Ectodermal cell (in vitro differentiated cells): ENCODE results near the gene RTN3.

ENCODE experiments used
- H3K27ac ChIP-seq: 2 replicates; pipeline ENCODE4 v1.7.0; 2013; ENCODE audit warnings: mild to moderate bottlenecking, low read depth, low read length; ENCODE audit not compliant: insufficient read depth, poor library complexity, severe bottlenecking
- H3K27me3 ChIP-seq: 2 replicates; pipeline ENCODE4 v1.7.0; 2013; ENCODE audit warnings: mild to moderate bottlenecking, low read length; ENCODE audit not compliant: insufficient read depth, control insufficient read depth, poor library complexity, severe bottlenecking
- H3K36me3 ChIP-seq: one replicate; pipeline ENCODE4 v1.7.0; 2013; ENCODE audit warnings: low read length; ENCODE audit not compliant: control insufficient read depth, insufficient read depth
- H3K4me1 ChIP-seq: one replicate; pipeline ENCODE4 v1.7.0; 2013; ENCODE audit warnings: low read length; ENCODE audit not compliant: control insufficient read depth, insufficient read depth
- H3K4me3 ChIP-seq: 2 replicates; pipeline ENCODE4 v1.7.0; 2013; ENCODE audit warnings: low read depth, low read length, control low read depth; ENCODE audit not compliant: insufficient read depth
- H3K9me3 ChIP-seq: 2 replicates; pipeline ENCODE4 v1.7.0; 2013; ENCODE audit warnings: mild to moderate bottlenecking, low read length, moderate library complexity; ENCODE audit not compliant: control insufficient read depth
- WGBS, 2 experiments: methylation state at CpG; one replicate each; pipeline ENCODE4 v1.1.7; 2013; ENCODE audit warnings: missing lambda C conversion rate in 2 of 2; 5-methylcytosine and 5-hydroxymethylcytosine counted together

Gene RTN3

DNA sequence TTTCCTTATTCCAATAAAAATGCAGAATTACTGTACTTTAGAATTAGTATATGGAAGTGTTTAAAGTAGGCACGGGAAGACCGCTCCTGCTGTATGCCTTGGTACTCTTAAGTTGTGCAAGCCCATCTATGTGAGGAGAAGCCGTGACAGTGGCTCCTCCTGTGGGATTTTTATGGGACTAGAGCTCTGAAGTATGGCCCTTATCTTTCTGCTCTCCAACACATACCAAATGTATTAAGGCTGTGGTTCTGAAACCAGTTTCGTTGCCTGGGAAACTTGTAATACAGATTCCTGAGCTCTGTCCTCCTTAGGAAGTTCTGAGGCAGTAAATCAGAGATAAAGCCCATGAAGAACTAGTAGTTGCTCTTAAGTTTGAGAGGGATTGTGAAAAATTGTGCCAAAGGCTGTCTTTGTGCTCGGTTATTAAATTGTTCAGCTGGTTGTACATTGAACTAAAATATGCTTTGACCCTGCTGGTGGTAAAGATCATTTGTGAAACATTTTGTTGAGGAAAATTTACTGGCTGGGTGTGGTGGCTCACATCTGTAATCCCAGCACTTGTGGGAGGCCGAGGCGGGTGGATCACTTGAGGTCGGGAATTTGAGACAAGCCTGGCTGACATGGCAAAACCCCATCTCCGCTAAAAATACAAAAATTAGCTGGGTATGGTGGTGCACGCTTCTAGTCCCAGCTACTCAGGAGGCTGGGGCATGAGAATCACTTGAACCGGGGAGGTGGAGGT is 29.3 kb downstream of the RTN3 start:
- Histone ChIP-seq H3K9me3 (no peaks in the 10 kb centered on the region), H3K27ac (no peak overlapping the region), H3K4me1 (no peaks in the 10 kb centered on the region), H3K4me3 (no peak overlapping the region), H3K36me3 (no peaks in the 10 kb centered on the region), H3K27me3 (no peaks in the 10 kb centered on the region)
- 93 to 97% methylated on average over 11 of the region's 11 CpGs for WGBS, 2 experiments

DNA sequence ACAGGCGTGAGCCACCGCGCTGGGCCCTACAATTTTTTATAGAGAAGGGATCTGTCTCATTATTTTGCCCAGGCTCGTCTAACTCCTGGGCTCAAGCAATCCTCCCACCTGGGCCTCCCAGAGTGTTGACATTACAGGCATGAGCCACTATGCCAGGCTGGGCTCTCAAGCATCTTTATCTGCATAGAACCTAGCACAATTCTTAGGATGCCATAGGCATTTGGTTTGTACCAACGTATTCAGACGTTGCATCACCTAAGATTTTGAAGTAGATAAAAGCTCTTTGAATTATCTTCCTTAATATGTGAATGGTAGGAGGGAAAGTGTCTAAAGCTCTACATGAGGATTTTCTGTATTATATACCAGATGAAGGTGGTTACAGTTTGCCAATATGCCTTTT is 30.5 kb downstream of the RTN3 start:
- WGBS, 2 experiments, result 93 to 94% methylated on average over 6 of the region's 6 CpGs
- Histone ChIP-seq H3K9me3 (no peaks in the 10 kb centered on the region), H3K4me1 (no peaks in the 10 kb centered on the region), H3K27me3 (no peaks in the 10 kb centered on the region), H3K4me3 (no peak overlapping the region), H3K27ac (no peak overlapping the region), H3K36me3 (no peaks in the 10 kb centered on the region)

DNA sequence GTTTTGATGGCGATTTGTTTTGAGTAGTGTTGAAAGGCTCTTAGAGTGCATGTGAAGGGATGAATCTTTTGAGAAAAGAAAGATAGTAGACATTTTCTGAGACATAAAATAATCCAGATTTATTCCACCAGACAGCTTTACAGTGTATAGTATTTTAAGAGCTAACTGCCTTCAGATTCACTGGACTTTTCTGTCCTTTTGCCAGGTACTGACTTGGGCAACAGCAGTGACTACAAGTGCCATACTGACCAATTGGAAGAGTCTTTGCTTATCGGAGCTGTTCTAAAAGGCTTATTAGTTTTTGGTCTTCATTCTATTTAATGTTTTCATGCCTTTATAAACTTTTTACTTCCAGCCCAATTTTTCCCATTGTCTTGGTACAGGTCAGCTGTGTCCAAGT is 32.5 kb downstream of the RTN3 start:
- Histone ChIP-seq H3K36me3 (no peaks in the 10 kb centered on the region), H3K27me3 (no peaks in the 10 kb centered on the region), H3K27ac (no peak overlapping the region), H3K9me3 (no peaks in the 10 kb centered on the region), H3K4me3 (no peak overlapping the region), H3K4me1 (no peaks in the 10 kb centered on the region)
- WGBS, 2 experiments, result 93 to 94% methylated on average over 2 of the region's 2 CpGs

DNA sequence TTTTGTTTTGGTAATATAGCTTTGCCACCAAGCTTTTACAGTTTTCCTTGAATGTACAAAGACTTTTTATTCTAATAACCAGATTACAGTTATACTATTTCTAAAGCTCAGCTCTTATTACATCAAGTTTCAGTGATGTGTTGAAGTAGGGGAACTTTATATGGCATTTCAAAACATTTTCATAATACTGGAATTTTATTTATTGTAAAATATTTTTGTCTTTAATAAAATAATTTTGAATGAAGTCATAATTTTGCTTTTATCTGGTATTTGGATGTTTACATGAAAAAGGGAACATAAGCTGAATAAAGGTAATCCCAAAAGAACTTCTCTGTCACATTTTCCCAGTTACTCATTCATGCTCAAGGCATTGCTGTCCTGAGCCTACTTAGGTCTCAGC is 34.7 kb downstream of the RTN3 start:
- H3K27me3 ChIP-seq, result no peaks in the 10 kb centered on the region
- no peak overlapping the region for H3K4me3 ChIP-seq
- H3K9me3 ChIP-seq, result no peaks in the 10 kb centered on the region
- H3K36me3 ChIP-seq, result no peaks in the 10 kb centered on the region
- no peaks in the 10 kb centered on the region for H3K4me1 ChIP-seq
- H3K27ac ChIP-seq, result no peak overlapping the region

DNA sequence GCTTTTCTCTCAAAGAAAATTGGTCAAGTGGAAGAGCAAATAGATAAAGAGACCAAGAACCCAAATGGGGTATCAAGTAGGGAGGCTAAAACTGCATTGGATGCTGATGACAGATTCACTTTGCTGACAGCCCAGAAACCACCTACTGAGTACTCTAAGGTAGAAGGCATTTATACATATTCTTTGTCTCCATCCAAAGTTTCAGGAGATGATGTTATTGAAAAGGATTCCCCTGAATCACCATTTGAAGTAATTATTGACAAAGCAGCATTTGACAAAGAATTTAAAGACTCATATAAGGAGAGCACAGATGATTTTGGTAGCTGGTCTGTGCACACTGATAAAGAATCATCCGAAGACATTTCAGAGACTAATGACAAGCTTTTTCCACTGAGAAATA is 37.7 kb downstream of the RTN3 start:
- H3K9me3 ChIP-seq, result no peaks in the 10 kb centered on the region
- H3K36me3 ChIP-seq, result no peaks in the 10 kb centered on the region
- H3K27me3 ChIP-seq, result no peaks in the 10 kb centered on the region
- no peak overlapping the region for H3K4me3 ChIP-seq
- no peak overlapping the region for H3K27ac ChIP-seq
- no peaks in the 10 kb centered on the region for H3K4me1 ChIP-seq
- WGBS, 2 experiments, result 90 to 93% methylated on average over 1 of the region's 1 CpG

DNA sequence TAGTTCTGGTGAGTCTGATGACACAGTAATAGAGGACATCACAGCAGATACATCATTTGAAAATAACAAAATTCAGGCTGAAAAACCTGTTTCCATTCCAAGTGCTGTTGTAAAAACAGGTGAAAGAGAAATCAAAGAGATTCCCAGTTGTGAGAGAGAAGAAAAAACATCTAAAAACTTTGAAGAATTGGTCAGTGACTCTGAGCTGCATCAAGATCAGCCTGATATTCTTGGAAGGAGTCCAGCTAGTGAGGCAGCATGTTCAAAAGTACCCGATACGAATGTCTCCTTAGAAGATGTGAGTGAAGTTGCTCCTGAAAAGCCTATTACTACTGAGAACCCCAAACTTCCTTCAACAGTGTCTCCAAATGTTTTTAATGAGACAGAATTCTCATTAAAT is 38.7 kb downstream of the RTN3 start:
- WGBS, 2 experiments, result 95 to 98% methylated on average over 2 of the region's 2 CpGs
- no peaks in the 10 kb centered on the region for H3K9me3 ChIP-seq
- H3K36me3 ChIP-seq, result no peaks in the 10 kb centered on the region
- H3K4me3 ChIP-seq, result no peak overlapping the region
- no peak overlapping the region for H3K27ac ChIP-seq
- H3K27me3 ChIP-seq, result no peaks in the 10 kb centered on the region
- H3K4me1 ChIP-seq, result no peaks in the 10 kb centered on the region

DNA sequence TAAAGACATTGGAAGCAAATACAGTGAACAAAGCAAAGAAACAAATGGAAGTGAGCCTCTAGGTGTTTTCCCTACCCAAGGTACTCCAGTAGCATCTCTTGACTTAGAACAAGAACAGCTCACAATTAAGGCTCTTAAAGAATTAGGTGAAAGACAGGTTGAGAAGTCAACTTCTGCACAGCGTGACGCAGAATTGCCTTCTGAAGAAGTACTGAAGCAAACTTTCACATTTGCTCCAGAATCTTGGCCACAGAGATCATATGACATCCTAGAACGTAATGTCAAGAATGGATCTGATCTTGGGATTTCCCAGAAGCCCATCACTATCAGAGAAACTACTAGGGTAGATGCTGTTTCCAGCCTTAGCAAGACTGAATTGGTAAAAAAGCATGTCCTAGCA is 39.3 kb downstream of the RTN3 start:
- H3K4me1 ChIP-seq, result no peaks in the 10 kb centered on the region
- H3K27me3 ChIP-seq, result no peaks in the 10 kb centered on the region
- no peak overlapping the region for H3K4me3 ChIP-seq
- H3K9me3 ChIP-seq, result no peaks in the 10 kb centered on the region
- H3K27ac ChIP-seq, result no peak overlapping the region
- 95 to 98% methylated on average over 3 of the region's 3 CpGs for WGBS, 2 experiments
- H3K36me3 ChIP-seq, result no peaks in the 10 kb centered on the region

DNA sequence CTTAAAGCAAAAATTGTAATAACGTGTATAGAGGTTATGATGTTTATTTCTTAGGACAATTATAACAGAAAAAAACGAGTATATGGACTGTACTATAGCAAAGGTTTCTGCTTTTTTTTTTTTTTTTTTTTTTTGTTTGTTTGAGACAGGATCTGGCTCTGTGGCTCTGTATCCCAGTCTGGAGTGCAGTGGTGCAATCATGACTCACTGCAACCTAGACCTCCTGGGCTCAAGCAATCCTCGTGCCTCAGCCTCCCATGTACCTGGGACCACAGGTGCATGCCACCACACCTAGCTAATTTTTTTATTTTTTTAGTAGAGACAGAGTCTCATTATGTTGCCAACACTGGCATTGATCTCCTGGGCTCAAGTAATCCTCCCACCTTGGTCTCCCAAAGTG is 48.0 kb downstream of the RTN3 start:
- H3K27me3 ChIP-seq, result no peaks in the 10 kb centered on the region
- WGBS, 2 experiments, result 94 to 98% methylated on average over 2 to 3 of the region's 3 CpGs
- no peaks in the 10 kb centered on the region for H3K36me3 ChIP-seq
- no peaks in the 10 kb centered on the region for H3K4me1 ChIP-seq
- no peaks in the 10 kb centered on the region for H3K9me3 ChIP-seq
- H3K4me3 ChIP-seq, result no peak overlapping the region
- H3K27ac ChIP-seq, result no peak overlapping the region

DNA sequence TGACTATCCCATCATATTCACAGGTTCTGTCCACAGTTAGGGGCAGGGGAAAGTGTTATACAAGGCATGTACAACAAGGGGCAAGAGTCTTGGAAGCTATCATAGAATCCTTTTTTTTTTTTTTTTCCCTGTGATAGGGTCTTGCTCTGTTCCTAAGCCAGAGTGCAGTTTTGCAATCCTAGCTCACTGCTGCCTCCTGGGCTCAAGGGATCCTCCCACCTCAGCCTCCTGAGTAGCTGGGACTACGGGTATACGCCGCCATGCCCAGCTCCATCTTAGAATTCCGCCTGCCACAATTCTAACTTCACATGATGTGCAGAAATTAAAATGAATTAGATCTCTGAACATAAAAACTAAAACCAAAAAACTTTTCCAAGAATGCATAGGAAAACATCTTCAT is 55.6 kb downstream of the RTN3 start:
- Histone ChIP-seq H3K4me3 (no peak overlapping the region), H3K27ac (no peak overlapping the region), H3K36me3 (no peaks in the 10 kb centered on the region), H3K9me3 (no peaks in the 10 kb centered on the region), H3K4me1 (no peaks in the 10 kb centered on the region), H3K27me3 (no peaks in the 10 kb centered on the region)
- WGBS, 2 experiments, result 92 to 95% methylated on average over 4 of the region's 4 CpGs

DNA sequence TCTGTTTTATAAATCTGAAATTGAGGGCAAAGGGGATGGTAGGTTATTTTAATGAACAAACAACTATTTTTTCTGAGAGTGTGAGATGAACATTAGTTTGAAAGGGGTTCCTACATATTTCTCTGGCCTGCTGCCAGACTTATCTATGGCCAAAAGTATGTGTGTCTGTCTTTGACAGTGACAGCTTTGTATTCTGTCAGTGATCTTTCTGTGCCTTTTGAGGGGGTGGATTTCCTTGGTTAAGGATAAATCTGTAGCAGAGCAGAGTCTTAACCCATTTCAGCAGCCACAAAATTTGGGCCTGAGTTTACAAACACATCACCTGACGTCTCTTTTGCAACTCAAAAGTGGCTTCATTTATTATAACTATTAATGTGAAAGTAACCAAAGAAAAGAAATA is 56.4 kb downstream of the RTN3 start:
- Histone ChIP-seq H3K9me3 (no peaks in the 10 kb centered on the region), H3K27ac (no peak overlapping the region), H3K4me3 (no peak overlapping the region), H3K4me1 (no peaks in the 10 kb centered on the region), H3K36me3 (no peaks in the 10 kb centered on the region), H3K27me3 (no peaks in the 10 kb centered on the region)
- 100% methylated on average over 1 of the region's 1 CpG; no CpG with 5 or more reads in 1 of the 2 experiments for WGBS, 2 experiments
